A172 (cell line): ENCODE data around the gene ERCC5. TPM values are rescaled to one million over a fixed set of nuclear protein-coding genes. Genes with fewer than 3 reads are reported as not detected.
A peak's percentile ranks its signal among the peaks of the same experiment; 100 is the strongest.

Experiments
- DNase-seq: peaks from one replicate; pipeline ENCODE4 v3.0.0-alpha.2; 2015; ENCODE audit warnings: low spot score
- total RNA-seq: library from RNA; depleted of rRNA; stranded (reverse); fragments of >200 nt; shearing (Covaris generic); gene quantifications from 2 replicates; pipeline ENCODE4 v1.2.3, GENCODE V29; 2014

The ERCC5 gene
- total RNA-seq, 1 experiment from 2014 or later: 52.9 TPM

- no peak for DNase-seq
These were observed 36.2 kb downstream of the ERCC5 start for GRCh38 chr13:102881819-102882686.

GRCh38 chr13:102892503-102892902, 46.7 kb downstream of the ERCC5 start:
- no peak for DNase-seq

GRCh38 chr13:102897371-102898138, 51.7 kb downstream of the ERCC5 start:
- no peak for DNase-seq

GRCh38 chr13:102900193-102900608, 54.4 kb downstream of the ERCC5 start:
- DNase-seq: no peak

- no peak for DNase-seq
These were observed 55.2 kb downstream of the ERCC5 start for GRCh38 chr13:102901056-102901455.

- no peak for DNase-seq
These were observed 55.9 kb downstream of the ERCC5 start for GRCh38 chr13:102901615-102902305.

GRCh38 chr13:102902789-102903347, 57.0 kb downstream of the ERCC5 start:
- DNase-seq: no peak

- peak; percentile 10 for DNase-seq
These were observed 58.0 kb downstream of the ERCC5 start for GRCh38 chr13:102903659-102904407.

- no peak for DNase-seq
These were observed 58.6 kb downstream of the ERCC5 start for GRCh38 chr13:102904408-102904862.

GRCh38 chr13:102905905-102906771, 60.3 kb downstream of the ERCC5 start:
- no peak for DNase-seq

GRCh38 chr13:102907016-102907756, 61.4 kb downstream of the ERCC5 start:
- no peak for DNase-seq

GRCh38 chr13:102907886-102908515, 62.2 kb downstream of the ERCC5 start:
- no peak for DNase-seq

- no peak for DNase-seq
These were observed 64.1 kb downstream of the ERCC5 start for GRCh38 chr13:102909971-102910370.

GRCh38 chr13:102911336-102911735, 65.5 kb downstream of the ERCC5 start:
- DNase-seq: no peak

- DNase-seq: no peak
These were observed 66.8 kb downstream of the ERCC5 start for GRCh38 chr13:102912599-102912998.

GRCh38 chr13:102913914-102914313, 68.1 kb downstream of the ERCC5 start:
- peak; percentile 41 for DNase-seq

- no peak for DNase-seq
These were observed 68.6 kb downstream of the ERCC5 start for GRCh38 chr13:102914339-102914930.

- no peak for DNase-seq
These were observed 69.6 kb downstream of the ERCC5 start for GRCh38 chr13:102915393-102915930.
